ENCODE data around the gene NCKAP1. TPM values are rescaled to one million over a fixed set of nuclear protein-coding genes. Genes with fewer than 3 reads are reported as not detected.

The NCKAP1 gene, protein sequence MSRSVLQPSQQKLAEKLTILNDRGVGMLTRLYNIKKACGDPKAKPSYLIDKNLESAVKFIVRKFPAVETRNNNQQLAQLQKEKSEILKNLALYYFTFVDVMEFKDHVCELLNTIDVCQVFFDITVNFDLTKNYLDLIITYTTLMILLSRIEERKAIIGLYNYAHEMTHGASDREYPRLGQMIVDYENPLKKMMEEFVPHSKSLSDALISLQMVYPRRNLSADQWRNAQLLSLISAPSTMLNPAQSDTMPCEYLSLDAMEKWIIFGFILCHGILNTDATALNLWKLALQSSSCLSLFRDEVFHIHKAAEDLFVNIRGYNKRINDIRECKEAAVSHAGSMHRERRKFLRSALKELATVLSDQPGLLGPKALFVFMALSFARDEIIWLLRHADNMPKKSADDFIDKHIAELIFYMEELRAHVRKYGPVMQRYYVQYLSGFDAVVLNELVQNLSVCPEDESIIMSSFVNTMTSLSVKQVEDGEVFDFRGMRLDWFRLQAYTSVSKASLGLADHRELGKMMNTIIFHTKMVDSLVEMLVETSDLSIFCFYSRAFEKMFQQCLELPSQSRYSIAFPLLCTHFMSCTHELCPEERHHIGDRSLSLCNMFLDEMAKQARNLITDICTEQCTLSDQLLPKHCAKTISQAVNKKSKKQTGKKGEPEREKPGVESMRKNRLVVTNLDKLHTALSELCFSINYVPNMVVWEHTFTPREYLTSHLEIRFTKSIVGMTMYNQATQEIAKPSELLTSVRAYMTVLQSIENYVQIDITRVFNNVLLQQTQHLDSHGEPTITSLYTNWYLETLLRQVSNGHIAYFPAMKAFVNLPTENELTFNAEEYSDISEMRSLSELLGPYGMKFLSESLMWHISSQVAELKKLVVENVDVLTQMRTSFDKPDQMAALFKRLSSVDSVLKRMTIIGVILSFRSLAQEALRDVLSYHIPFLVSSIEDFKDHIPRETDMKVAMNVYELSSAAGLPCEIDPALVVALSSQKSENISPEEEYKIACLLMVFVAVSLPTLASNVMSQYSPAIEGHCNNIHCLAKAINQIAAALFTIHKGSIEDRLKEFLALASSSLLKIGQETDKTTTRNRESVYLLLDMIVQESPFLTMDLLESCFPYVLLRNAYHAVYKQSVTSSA
- total RNA-seq = 99.8 and 145 TPM in 2 replicates

DNA sequence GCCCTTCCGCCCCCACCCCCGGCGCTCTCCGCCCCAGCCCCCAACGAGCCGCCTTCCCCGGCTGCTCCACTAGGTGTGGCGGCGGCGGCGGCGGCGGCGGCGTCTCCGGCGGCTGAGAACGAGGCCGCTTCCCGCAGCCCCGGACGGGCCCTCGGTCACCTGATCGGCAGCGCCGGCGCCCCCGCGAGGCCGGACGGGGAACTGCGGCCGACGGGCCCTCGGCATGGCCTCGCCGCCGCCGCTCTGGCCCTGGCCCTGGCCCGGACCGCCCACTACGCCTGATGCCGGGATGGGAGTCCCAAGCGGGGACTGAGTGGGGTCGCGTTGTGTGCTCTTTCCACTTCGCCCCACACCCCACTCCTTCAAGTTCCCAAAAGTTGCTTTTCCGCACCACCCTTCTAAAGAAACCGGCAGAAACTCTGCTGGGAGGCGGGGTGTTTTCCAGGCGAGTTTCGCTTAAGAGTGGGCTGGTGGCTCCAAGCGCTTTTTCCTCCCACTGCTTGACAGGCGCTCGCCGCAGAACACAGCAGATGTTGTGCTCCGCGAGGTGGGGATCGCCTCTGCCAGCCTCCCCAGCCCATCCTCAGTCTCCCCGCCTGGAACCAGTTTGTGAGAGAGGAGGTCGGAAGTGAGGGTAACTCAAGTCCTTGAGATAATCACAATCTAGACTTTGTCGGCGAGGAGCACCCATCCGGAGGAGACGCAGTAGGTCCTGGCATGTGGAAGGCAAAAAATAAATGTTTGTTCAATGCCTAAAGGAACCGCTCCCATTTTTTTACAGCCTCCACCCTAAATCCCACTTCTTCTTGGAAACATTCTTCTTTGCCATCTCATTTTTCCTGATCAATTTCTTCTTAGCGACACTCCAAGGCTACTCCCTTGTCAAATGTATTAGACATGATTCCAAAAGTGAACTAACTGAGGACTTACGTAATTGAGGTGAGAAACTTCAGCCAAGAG, at the start of gene NCKAP1:
NCKAP1 (minus strand) TSS at position 117 of the 960 bp plus-strand sequence. CDS start 358 bp downstream, outside the sequence.

DNA sequence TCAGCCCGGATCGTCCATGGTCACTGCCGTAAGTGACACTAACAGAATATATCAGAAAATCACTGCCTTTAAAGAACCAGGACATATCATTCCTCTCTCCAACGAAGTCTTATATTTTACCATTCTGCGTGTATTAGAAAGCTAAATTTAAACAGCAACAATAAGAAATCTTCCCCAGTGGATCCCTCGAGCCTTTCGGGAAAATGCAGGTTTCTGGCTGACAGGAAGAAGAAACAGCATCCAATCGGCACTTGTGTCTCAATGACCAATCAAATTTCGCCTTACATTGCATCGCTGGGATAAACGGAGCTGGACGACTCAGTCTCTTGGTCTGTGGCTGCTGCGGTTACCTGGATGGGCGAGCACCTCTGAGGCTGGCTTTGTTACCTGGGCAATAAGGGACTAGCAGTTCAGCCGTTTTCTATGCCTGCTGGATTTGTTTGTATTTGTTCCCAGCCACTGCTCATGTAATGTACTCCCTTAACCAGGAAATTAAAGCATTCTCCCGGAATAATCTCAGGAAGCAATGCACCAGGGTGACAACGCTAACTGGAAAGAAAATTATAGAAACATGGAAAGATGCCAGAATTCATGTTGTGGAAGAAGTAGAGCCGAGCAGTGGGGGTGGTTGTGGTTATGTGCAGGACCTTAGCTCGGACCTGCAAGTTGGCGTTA, 40.3 kb upstream of the NCKAP1 start, which contains the start of gene DUSP19:
DUSP19 (plus strand) TSS at position 284 of the 675 bp plus-strand sequence; CDS start at position 471, 187 bp downstream.

DNA sequence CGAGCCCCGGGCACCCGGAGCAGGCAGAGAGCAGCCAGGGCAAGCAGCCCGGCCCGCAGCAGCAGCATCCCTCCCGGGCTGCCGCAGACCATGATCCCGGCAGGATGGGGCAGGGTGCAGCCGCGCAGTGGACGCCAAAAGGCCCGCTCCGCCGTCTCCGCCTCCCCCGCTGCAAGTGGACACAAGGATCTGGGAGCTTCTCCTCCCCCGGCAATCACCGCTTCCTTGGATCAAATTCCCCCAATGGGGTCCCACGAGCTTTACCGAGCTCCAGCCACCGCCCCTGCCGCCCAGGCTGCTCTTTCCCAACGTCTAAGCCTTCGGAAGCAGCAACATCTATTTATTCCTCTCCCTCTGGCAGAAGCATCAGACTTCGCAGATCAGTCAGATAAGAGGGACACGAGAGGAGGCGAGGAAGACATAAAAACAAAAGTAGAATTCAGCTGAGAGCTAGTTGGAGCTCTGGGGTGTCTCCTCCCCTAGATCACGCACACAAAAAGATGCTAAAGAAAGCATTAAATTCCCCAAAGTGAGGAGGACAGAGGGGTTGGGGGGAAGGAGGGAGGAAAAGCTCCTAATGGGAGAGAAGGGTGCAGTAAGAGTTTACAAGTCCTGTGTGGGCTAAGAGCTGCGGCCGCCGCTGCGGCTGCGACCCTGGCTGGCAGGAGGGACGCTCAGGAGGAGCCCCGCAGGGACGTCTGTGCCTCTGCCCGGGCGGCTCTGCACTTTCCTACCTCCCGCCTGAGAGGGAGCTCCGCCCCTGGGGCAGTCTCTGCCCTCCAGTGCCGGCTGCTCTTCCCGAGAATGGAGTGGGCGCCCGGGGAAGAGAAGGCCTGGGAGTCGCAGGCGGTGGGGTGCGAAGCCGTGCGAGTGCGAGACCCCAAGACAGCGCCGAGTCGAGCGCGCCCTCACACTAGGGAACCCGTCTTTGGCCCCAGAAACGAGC, 171.5 kb downstream of the NCKAP1 start, which contains the start of gene FRZB:
FRZB (minus strand) TSS at position 177 of the 946 bp plus-strand sequence; CDS start at position 92, 85 bp downstream.

Other genes with a start within 250 kb of the NCKAP1 start
- gene FRZB, start 171.8 kb downstream of the NCKAP1 start, total RNA-seq = 0.08 TPM in 1 of 2 replicates, not detected in the other
- gene DUSP19, start 40.3 kb upstream of the NCKAP1 start, total RNA-seq = 0.39 and 1.1 TPM in 2 replicates
- gene NUP35, start 86.0 kb upstream of the NCKAP1 start, total RNA-seq = 14.1 and 23.5 TPM in 2 replicates

Data from hair follicular keratinocyte (primary cell).